Adipocyte (in vitro differentiated cells): ENCODE measurements around the gene RRP1.

Experiments used
- DNase-seq: peaks from one replicate; pipeline ENCODE4 v3.0.0-alpha.2; 2015; ENCODE audit warnings: low read depth
- H3K27me3 ChIP-seq: replicated peaks from 2 replicates; pipeline ENCODE4 v1.7.0; 2013; ENCODE audit warnings: mild to moderate bottlenecking, low read length, moderate library complexity; ENCODE audit not compliant: control insufficient read depth, insufficient read depth
- H3K36me3 ChIP-seq: 2 replicates; pipeline ENCODE4 v1.7.0; 2013; ENCODE audit warnings: low read length, mild to moderate bottlenecking, moderate library complexity; ENCODE audit not compliant: control insufficient read depth, insufficient read depth, severe bottlenecking
- H3K4me1 ChIP-seq: 2 replicates; pipeline ENCODE4 v1.7.0; 2013; ENCODE audit warnings: mild to moderate bottlenecking, low read length, moderate library complexity; ENCODE audit not compliant: control insufficient read depth, insufficient read depth
- H3K4me3 ChIP-seq: 2 replicates; pipeline ENCODE4 v1.7.0; 2013; ENCODE audit warnings: mild to moderate bottlenecking, low read length, moderate library complexity
- H3K9ac ChIP-seq: 2 replicates; pipeline ENCODE4 v1.7.0; 2013; ENCODE audit warnings: mild to moderate bottlenecking, low read length, moderate library complexity
- H3K9me3 ChIP-seq: 2 replicates; pipeline ENCODE4 v1.7.0; 2013; ENCODE audit warnings: mild to moderate bottlenecking, low read length, moderate library complexity; ENCODE audit not compliant: control insufficient read depth

The RRP1 gene

GRCh38 chr21:43851593-43851992 is 62.2 kb downstream of the RRP1 start:
- no peak overlapping the region for H3K9ac ChIP-seq
- no peaks in the 10 kb centered on the region for H3K4me1 ChIP-seq
- no peak overlapping the region for H3K4me3 ChIP-seq
- no peak for DNase-seq
- H3K27me3 ChIP-seq: peaks cover 56% of the 10 kb centered on the region
- H3K36me3 ChIP-seq: no peaks in the 10 kb centered on the region
- peaks cover 10% of the 10 kb centered on the region for H3K9me3 ChIP-seq

GRCh38 chr21:43853851-43854772 is 64.7 kb downstream of the RRP1 start:
- no peak overlapping the region for H3K9ac ChIP-seq
- H3K4me3 ChIP-seq: no peak overlapping the region
- no peaks in the 10 kb centered on the region for H3K36me3 ChIP-seq
- H3K9me3 ChIP-seq: peaks cover 6% of the 10 kb centered on the region
- no peaks in the 10 kb centered on the region for H3K4me1 ChIP-seq
- H3K27me3 ChIP-seq: peaks cover 48% of the 10 kb centered on the region
- no peak for DNase-seq
